GM12872 (cell line): Measurements from ENCODE around the gene EPB41L3.

Source experiments
- TF ChIP-seq, protein P1 (sequence below): IDR thresholded peaks from 3 replicates; pipeline ENCODE4 v1.5.1; 2011; ENCODE audit warnings: low read depth, mild to moderate bottlenecking, low read length, moderate library complexity; ENCODE audit not compliant: insufficient read depth

The EPB41L3 gene

GRCh38 chr18:5518899-5519371 lies 24.9 kb downstream of the EPB41L3 start:
- TF ChIP-seq, protein P1, sequence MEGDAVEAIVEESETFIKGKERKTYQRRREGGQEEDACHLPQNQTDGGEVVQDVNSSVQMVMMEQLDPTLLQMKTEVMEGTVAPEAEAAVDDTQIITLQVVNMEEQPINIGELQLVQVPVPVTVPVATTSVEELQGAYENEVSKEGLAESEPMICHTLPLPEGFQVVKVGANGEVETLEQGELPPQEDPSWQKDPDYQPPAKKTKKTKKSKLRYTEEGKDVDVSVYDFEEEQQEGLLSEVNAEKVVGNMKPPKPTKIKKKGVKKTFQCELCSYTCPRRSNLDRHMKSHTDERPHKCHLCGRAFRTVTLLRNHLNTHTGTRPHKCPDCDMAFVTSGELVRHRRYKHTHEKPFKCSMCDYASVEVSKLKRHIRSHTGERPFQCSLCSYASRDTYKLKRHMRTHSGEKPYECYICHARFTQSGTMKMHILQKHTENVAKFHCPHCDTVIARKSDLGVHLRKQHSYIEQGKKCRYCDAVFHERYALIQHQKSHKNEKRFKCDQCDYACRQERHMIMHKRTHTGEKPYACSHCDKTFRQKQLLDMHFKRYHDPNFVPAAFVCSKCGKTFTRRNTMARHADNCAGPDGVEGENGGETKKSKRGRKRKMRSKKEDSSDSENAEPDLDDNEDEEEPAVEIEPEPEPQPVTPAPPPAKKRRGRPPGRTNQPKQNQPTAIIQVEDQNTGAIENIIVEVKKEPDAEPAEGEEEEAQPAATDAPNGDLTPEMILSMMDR = no peak

DNA sequence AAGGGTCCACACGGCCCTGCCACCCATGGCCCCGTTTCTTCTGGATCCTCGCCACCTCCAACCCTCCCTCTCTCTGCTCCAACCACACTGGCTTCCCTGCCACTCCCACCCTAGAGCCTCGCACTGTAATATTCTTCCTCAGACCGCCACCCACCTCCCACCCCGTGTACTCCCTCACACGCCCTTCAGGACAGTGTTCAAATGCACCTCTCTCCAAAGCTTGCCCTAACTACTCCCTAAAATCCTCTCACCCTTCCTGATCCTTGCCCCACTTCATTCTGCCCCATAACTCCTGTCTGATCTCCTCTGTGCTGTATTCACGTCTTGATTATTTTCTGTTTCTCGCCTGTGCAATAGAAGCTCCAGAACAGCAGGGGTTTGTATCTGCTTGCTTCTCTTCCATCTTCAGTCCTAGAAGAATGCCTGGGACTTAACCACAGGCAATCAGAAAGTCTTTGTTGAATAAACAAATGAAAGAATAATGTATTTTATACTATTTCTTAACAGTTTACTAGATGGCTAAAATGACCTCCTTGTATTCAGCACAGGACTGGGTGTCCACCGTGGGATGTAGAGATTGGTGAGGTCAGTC lies 25.5 kb downstream of the EPB41L3 start:
- TF ChIP-seq, protein P1 = no peak

GRCh38 chr18:5516841-5517240 lies 27.0 kb downstream of the EPB41L3 start:
- TF ChIP-seq, protein P1 = no peak

DNA sequence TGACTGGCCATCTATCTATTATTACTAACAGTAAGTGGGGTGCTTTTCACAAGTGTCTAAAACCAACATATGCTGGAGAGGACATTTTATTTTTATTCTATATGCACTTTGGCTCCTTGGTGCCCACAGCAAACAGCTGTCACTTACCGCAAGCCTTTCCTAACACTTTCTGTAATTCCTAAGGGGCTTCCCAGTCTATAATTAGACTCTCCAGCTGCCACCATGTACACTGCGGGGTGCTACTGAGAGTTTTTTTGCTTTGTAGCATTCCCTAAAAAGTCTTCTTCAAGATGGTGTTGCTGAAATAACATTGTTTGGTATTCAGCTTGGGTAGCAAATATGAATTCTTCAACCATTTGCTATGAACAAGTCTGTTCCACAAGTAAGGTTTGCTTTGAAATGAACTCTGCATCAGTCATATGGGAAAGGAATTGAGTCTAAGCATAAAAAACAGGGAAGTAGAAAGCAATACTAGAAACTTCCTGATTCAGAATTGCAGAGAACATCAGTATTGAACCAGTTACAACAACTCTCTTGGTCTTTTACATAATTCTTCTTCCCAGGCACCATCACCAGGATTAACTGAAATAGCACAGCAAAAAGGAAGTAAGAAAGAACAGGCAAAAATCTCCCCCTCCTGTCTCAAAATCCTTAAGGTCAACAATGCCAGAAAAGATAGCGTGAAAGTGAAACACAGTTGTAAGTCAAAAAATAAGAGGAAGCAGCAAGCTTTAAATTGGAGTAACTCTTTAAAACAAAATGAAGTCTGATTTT lies 28.6 kb downstream of the EPB41L3 start:
- TF ChIP-seq, protein P1 = no peak

- TF ChIP-seq, protein P1 = no peak
Observed at GRCh38 chr18:5513947-5514346, 29.9 kb downstream of the EPB41L3 start.

- TF ChIP-seq, protein P1 = no peak
Observed at GRCh38 chr18:5512176-5512575, 31.6 kb downstream of the EPB41L3 start.

DNA sequence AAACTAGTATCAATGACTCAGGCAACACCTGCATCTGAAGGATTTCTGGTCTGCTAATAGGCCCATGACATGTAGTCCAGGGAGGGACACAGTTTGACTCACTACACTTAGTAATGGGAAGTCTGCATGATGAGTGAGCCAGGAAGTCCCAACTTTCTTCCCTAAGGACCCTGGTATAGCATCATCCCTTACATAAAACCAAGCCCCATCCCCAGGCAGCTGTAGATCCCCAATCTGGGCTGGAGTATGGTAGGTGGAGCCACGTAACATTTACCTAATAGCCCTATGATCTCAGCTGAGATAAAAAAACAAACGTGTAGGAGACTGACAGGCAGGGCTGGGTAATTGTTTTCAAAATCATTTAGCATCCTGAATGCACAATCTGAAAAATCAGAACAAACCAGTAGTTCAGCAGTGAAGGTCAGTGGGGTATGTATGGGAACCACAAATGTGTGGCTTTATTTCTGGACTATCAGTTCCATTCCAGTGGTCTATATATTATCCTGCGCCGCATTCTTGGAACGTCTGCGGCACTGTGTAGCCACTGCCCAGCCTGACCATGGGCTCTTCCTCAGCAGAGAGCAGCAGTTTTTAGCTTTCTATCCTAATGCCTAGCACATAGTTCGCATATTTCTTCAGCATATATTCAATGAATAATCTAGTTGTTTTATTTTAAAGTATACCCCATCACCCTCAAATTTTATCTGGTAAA lies 33.5 kb downstream of the EPB41L3 start:
- TF ChIP-seq, protein P1 = no peak
